A673 (cell line): Measurements from ENCODE around the gene TCHP. TPM values are rescaled to one million over a fixed set of nuclear protein-coding genes. Genes with fewer than 3 reads are reported as not detected.

Source experiments
- BruUV-seq: library from RNA; stranded (reverse); fragments of 400-500 nt; replicated peaks from 2 replicates; lab custom pipeline; 2021; lab: Mats Ljungman, UMichigan
- CTCF ChIA-PET: fragments of 300-600 bp; sonication (Branson Sonifier 250); formaldehyde crosslinking; loops from one replicate; lab custom pipeline; 2022; ENCODE audit warnings: antibody characterized with exemption; lab: Charles Lee
- POLR2A ChIA-PET: fragments of 300-600 bp; sonication (Branson Sonifier 250); formaldehyde crosslinking; loops from one replicate; lab custom pipeline; 2022; ENCODE audit warnings: antibody characterized with exemption; ENCODE audit not compliant: low non-redundant PET; lab: Charles Lee
- DNase-seq: peaks from one replicate; pipeline ENCODE4 v3.0.0-alpha.2; 2015; ENCODE audit warnings: low spot score
- H3K27ac ChIP-seq: fragments of 200-600 bp; sonication (generic); 2 replicates; pipeline ENCODE4 v1.5.1; 2016; ENCODE audit warnings: mixed run types, low read depth, mild to moderate bottlenecking, mixed read lengths, antibody characterized with exemption, low read length; ENCODE audit not compliant: poor library complexity, severe bottlenecking
- H3K27me3 ChIP-seq: fragments of 200-600 bp; sonication (generic); replicated peaks from 2 replicates; pipeline ENCODE4 v1.6.1; 2017; ENCODE audit warnings: mixed run types, low read depth, mild to moderate bottlenecking, mixed read lengths, antibody characterized with exemption, low read length; ENCODE audit not compliant: insufficient read depth, poor library complexity
- H3K36me3 ChIP-seq: fragments of 200-600 bp; sonication (generic); 2 replicates; pipeline ENCODE4 v1.6.1; 2016; ENCODE audit warnings: mixed run types, mild to moderate bottlenecking, mixed read lengths, antibody characterized with exemption, low read length; ENCODE audit not compliant: insufficient read depth, poor library complexity, severe bottlenecking
- H3K4me1 ChIP-seq: fragments of 200-600 bp; sonication (generic); 2 replicates; pipeline ENCODE4 v1.6.1; 2017; ENCODE audit warnings: mixed run types, mild to moderate bottlenecking, mixed read lengths, antibody characterized with exemption, low read length; ENCODE audit not compliant: insufficient read depth, poor library complexity, severe bottlenecking
- H3K4me3 ChIP-seq: fragments of 200-600 bp; sonication (generic); 2 replicates; pipeline ENCODE4 v1.5.1; 2016; ENCODE audit warnings: low read depth, mixed run types, mild to moderate bottlenecking, mixed read lengths, low read length; ENCODE audit not compliant: poor library complexity, severe bottlenecking
- H3K9me3 ChIP-seq: fragments of 200-600 bp; sonication (generic); 2 replicates; pipeline ENCODE4 v1.6.1; 2016; ENCODE audit warnings: mixed run types, low read depth, mild to moderate bottlenecking, mixed read lengths, antibody characterized with exemption, low read length; ENCODE audit not compliant: poor library complexity, severe bottlenecking
- EZH2 ChIP-seq: fragments of 200-600 bp; sonication (generic); IDR thresholded peaks from 2 replicates; pipeline ENCODE4 v1.6.1; 2017; ENCODE audit warnings: borderline replicate concordance, low read depth, mild to moderate bottlenecking, mixed read lengths, antibody characterized with exemption, low read length; ENCODE audit not compliant: poor library complexity, severe bottlenecking
- intact Hi-C: fragments of 100-400 bp; cut with micrococcal nuclease; formaldehyde crosslinking; loops from one replicate; pipeline ENCODE4 v1.10.0; 2022; ENCODE audit not compliant: unreplicated experiment
- total RNA-seq: library from RNA; stranded (reverse); gene quantifications from 2 replicates; pipeline ENCODE4 v1.2.3, GENCODE V29; 2021
- TF ChIP-seq, protein P1 (sequence below): fragments of 300-800, 200-600 bp; sonication (generic); conservative IDR thresholded peaks from 2 replicates; pipeline ENCODE4 v1.5.1; 2017; ENCODE audit warnings: low read depth, mild to moderate bottlenecking, antibody characterized with exemption, low read length, moderate library complexity, mixed read lengths

The TCHP gene
- total RNA-seq, 1 experiment from 2014 or later, result 40.4 TPM

- Histone ChIP-seq H3K4me3 (peak overlapping the region; percentile 65), H3K36me3 (no peaks in the 10 kb centered on the region), H3K4me1 (peaks cover 5% of the 10 kb centered on the region), H3K27me3 (peaks cover 3% of the 10 kb centered on the region), H3K9me3 (no peaks in the 10 kb centered on the region), H3K27ac (no peak overlapping the region)
- TF ChIP-seq, protein P1, sequence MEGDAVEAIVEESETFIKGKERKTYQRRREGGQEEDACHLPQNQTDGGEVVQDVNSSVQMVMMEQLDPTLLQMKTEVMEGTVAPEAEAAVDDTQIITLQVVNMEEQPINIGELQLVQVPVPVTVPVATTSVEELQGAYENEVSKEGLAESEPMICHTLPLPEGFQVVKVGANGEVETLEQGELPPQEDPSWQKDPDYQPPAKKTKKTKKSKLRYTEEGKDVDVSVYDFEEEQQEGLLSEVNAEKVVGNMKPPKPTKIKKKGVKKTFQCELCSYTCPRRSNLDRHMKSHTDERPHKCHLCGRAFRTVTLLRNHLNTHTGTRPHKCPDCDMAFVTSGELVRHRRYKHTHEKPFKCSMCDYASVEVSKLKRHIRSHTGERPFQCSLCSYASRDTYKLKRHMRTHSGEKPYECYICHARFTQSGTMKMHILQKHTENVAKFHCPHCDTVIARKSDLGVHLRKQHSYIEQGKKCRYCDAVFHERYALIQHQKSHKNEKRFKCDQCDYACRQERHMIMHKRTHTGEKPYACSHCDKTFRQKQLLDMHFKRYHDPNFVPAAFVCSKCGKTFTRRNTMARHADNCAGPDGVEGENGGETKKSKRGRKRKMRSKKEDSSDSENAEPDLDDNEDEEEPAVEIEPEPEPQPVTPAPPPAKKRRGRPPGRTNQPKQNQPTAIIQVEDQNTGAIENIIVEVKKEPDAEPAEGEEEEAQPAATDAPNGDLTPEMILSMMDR, result no peak
- TF ChIP-seq EZH2, result no peak
- ChIA-PET POLR2A (no interaction called here), CTCF (no interaction called here)
- no TSS peak for BruUV-seq
- no peak for DNase-seq
- intact Hi-C loops, result no loop called here
Observed at GRCh38 chr12:109878749-109879148, 21.3 kb upstream of the TCHP start.

GRCh38 chr12:109879351-109880042 is 20.6 kb upstream of the TCHP start:
- intact Hi-C loops, result loop anchor here (1.0 kb wide), 1 partner anchor 74 kb away; no protein-coding TSS in a partner anchor
- H3K4me3 ChIP-seq, result peak overlapping the region; percentile 65
- ChIA-PET POLR2A (no interaction called here), CTCF (no interaction called here)
- no peaks in the 10 kb centered on the region for H3K9me3 ChIP-seq
- H3K4me1 ChIP-seq, result peaks cover 5% of the 10 kb centered on the region
- no peak for DNase-seq
- H3K27me3 ChIP-seq, result peaks cover 4% of the 10 kb centered on the region
- no TSS peak for BruUV-seq
- H3K36me3 ChIP-seq, result no peaks in the 10 kb centered on the region
- TF ChIP-seq, protein P1, result no peak
- no peak for TF ChIP-seq EZH2
- H3K27ac ChIP-seq, result peak overlapping the region; percentile 37

DNA sequence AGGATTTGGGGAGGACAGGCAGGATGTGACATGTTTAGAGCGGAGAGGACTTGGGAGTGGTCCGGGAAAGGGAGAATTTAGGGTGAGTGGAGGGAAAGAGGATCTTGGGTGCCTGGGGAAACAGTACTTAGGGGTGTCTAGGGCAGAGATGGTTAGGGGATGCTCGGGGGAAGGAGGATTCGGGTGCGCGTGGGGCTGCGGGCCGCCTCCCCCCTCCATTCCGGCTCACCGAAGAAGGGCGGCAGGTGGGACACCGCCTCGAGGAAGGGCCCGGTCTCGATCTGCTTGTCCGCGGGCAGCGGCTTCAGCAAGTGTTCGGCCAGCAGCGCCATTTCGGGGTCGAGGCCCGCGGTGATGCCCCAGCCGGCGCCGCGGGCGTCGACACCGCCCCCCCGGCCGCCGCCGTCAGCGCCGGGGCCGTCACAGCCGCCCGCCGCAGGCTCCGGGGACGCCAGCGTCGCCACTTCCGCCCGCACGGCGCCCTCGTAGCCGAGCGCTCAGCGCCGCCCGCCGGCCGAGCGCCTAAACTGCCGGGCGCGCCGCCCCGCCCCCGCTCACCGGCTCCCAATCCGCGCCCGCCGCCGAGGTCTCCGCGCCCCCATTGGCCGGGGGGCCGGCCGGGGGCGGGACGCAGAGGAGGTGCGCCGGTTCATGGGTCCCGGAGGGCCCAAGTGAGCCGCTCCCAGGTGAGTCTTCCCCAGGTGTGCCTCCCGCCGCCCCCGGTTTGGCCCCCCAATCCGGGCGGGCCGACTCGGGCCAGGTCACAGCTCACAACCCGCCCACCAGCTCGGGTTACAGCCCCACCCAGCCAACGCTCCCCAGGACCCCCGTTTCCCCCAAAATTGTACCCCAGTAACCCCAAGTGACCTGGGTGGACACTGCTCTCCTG is 19.8 kb upstream of the TCHP start, which contains the start of gene GLTP:
Gene GLTP (minus strand): TSS at position 499 of the 889 bp plus-strand sequence. CDS start 167 bp downstream, at position 332.
- ChIA-PET CTCF (no interaction called here), POLR2A (no interaction called here)
- BruUV-seq, result no TSS peak
- intact Hi-C loops, result loop anchor here (1.0 kb wide), 1 partner anchor 75 kb away; no protein-coding TSS in a partner anchor
- Histone ChIP-seq H3K36me3 (no peaks in the 10 kb centered on the region), H3K4me3 (peak within 1 kb of the TSS; percentile 65), H3K27ac (peak within 1 kb of the TSS; percentile 37), H3K9me3 (no peaks in the 10 kb centered on the region), H3K4me1 (peaks cover 5% of the 10 kb centered on the region), H3K27me3 (peaks cover 4% of the 10 kb centered on the region)
- TF ChIP-seq EZH2, result no peak
- TF ChIP-seq, protein P1, result no peak; the same call in 1 of the 2 replicates
- DNase-seq, result peak; percentile 91
